GM23338 (cell line): ENCODE results near the gene QSOX1. TPM values are rescaled to one million over a fixed set of nuclear protein-coding genes. Genes with fewer than 3 reads are reported as not detected.

Experiments
- CREB1 ChIP-seq: fragments of 250-450 bp; sonication (Bioruptor Pico); IDR thresholded peaks from 2 replicates; pipeline ENCODE4 v1.5.0; 2020; ENCODE audit warnings: low read depth, mild to moderate bottlenecking, moderate library complexity
- CTCF ChIP-seq, 2 experiments: fragments of 200-600 bp in 1 of 2; sonication (generic) in 1 of 2; conservative IDR thresholded peaks; 2 replicates each; pipeline versions ENCODE4 v1.5.1 to v1.6.1; 2016 to 2017; ENCODE audit warnings: antibody characterized with exemption in 2 of 2, low read depth in 2 of 2, mild to moderate bottlenecking in 2 of 2, moderate library complexity in 1 of 2
- EZH2 ChIP-seq: fragments of 200-600 bp; sonication (generic); IDR thresholded peaks from one replicate; pipeline ENCODE4 v1.8.0; 2017; ENCODE audit warnings: antibody characterized with exemption, mild to moderate bottlenecking, low read depth; ENCODE audit not compliant: unreplicated experiment
- EZH2phosphoT487 ChIP-seq: fragments of 200-600 bp; sonication (generic); IDR thresholded peaks from one replicate; pipeline ENCODE4 v1.8.1; 2018; ENCODE audit warnings: antibody characterized with exemption; ENCODE audit not compliant: unreplicated experiment
- JUNB ChIP-seq: IDR thresholded peaks from one replicate; pipeline ENCODE4 v1.6.1; 2016; ENCODE audit warnings: antibody characterized with exemption; ENCODE audit not compliant: unreplicated experiment
- NANOG ChIP-seq: IDR thresholded peaks from 2 replicates; pipeline ENCODE4 v1.6.1; 2016; ENCODE audit warnings: antibody characterized with exemption, borderline replicate concordance
- POLR2AphosphoS5 ChIP-seq: IDR thresholded peaks from 2 replicates; pipeline ENCODE4 v1.6.1; 2016; ENCODE audit warnings: antibody characterized with exemption, low read depth
- REST ChIP-seq: IDR thresholded peaks from one replicate; pipeline ENCODE4 v1.6.1; 2018; ENCODE audit warnings: antibody characterized with exemption; ENCODE audit not compliant: unreplicated experiment
- STAT1 ChIP-seq: IDR thresholded peaks from one replicate; pipeline ENCODE4 v1.6.1; 2016; ENCODE audit warnings: antibody characterized with exemption; ENCODE audit not compliant: unreplicated experiment
- ZNF114 ChIP-seq: fragments of 250-450 bp; sonication (Bioruptor Pico); IDR thresholded peaks from 2 replicates; pipeline ENCODE4 v1.5.0; 2020; ENCODE audit warnings: mild to moderate bottlenecking, moderate library complexity
- ZNF331 ChIP-seq: fragments of 250-450 bp; sonication (Bioruptor Pico); IDR thresholded peaks from 2 replicates; pipeline ENCODE4 v1.5.0; 2020; ENCODE audit warnings: low read depth, mild to moderate bottlenecking, moderate library complexity
- ZNF462 ChIP-seq: fragments of 250-450 bp; sonication (Bioruptor Pico); IDR thresholded peaks from 2 replicates; pipeline ENCODE4 v1.5.0; 2020; ENCODE audit warnings: mild to moderate bottlenecking, moderate library complexity
- polyA plus RNA-seq: library from polyadenylated mRNA; unstranded; fragments of >200 nt; fragmentation: Nextera tagmentation; extraction: Ambion mirVana; gene quantifications from 2 replicates; pipeline ENCODE4 v1.2.1, GENCODE V29; 2016
- total RNA-seq: library from RNA; depleted of rRNA; stranded (reverse); fragments of >200 nt; shearing (Covaris generic); gene quantifications from 2 replicates; pipeline ENCODE4 v1.2.3, GENCODE V29; 2014

Gene QSOX1
- total and polyA plus RNA-seq, 2 experiments from 2014 or later = 47.8 to 119 TPM

GRCh38 chr1:180217006-180217405 lies 62.3 kb downstream of the QSOX1 start (continued):
- no peak for TF ChIP-seq ZNF462 (CRISPR knock-in tag)
- TF ChIP-seq ZNF331 = no peak
- no peak for TF ChIP-seq EZH2
- TF ChIP-seq CREB1 (CRISPR knock-in tag) = no peak
- no peak for TF ChIP-seq POLR2AphosphoS5
- no peak for TF ChIP-seq EZH2phosphoT487
- no peak for TF ChIP-seq NANOG
- TF ChIP-seq REST = no peak
- no peak for TF ChIP-seq JUNB
- TF ChIP-seq CTCF (conservative IDR thresholded peaks at IDR 0.05; ENCODE audit: low read depth in 2 of 2) = no peak
- TF ChIP-seq ZNF114 (CRISPR knock-in tag) = no peak
- TF ChIP-seq STAT1 = no peak
